GM10266 (cell line): Measurements from ENCODE around the gene TOR1B.

Source experiments
- DNase-seq: peaks from one replicate; pipeline ENCODE4 v3.0.0; 2012; ENCODE audit errors: extremely low spot score
- CTCF ChIP-seq: IDR thresholded peaks from 2 replicates; pipeline ENCODE4 v1.5.1; 2012; ENCODE audit warnings: mild to moderate bottlenecking, low read depth; ENCODE audit not compliant: control insufficient read depth, insufficient read depth; ENCODE audit errors: missing control alignments

The TOR1B gene

DNA sequence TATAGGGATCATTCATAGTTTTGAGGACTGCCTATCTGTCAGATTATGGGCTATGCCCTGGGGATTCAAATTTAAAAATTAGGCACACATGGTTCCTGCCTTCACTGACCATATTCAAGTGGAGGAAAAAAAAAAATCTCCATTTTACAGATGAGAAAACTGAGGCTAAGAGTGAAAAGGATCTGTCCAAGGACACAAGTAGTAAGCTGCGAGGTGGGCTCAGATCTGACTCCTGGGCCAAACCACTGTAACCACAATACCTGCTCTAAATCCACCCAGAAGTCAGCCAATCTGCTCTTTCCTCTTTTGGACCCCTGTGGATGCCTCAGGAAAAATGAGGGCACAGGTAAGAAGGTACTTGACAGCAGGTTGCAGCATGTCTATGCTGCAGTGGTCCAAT lies 23.8 kb downstream of the TOR1B start:
- no peak for TF ChIP-seq CTCF
- no peak for DNase-seq

DNA sequence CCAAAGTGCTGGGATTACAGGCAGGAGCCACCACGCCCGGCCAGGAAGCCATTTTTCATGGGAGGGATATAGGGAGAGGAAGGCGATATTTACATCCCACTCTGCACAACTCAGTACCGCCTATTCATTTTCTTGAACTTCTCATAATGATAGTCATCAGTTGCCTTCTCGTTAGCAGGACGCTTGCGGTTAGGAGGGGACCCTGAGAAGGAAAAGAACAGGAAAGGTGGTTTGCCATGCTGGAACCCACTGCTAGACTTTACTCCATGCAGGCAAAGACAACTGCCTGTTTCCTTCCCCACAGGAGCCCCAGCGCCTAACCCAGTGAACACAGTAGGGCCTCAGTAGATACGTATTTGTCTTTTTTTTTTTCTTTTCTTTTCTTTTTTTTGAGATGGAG lies 25.1 kb downstream of the TOR1B start:
- no peak for DNase-seq
- TF ChIP-seq CTCF = no peak

DNA sequence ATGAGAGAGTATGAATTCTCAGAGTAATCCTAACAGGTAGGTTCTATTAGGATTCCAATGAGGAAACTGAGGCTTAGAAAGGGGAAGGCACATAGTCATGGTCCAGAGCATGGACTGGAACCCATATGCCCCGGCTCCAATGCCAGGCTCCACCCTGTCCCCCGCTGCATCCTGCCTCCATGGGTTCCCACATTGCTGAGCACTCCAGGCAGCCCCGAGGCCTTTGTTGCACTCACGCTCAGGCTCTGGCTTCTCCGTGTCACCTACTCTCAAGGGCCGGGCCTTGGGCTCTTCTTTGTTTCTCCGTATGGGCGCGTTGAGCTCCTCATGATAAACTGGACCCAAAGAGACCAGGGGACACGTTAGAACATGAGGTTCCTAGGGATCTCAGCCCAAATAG lies 26.0 kb downstream of the TOR1B start:
- no peak for DNase-seq
- TF ChIP-seq CTCF = no peak

GRCh38 chr9:129832982-129833381 lies 30.0 kb downstream of the TOR1B start:
- TF ChIP-seq CTCF = no peak
- no peak for DNase-seq

- TF ChIP-seq CTCF = no peak
- peak; percentile 30 for DNase-seq
These were observed 31.6 kb downstream of the TOR1B start for GRCh38 chr9:129834489-129835127.

- peak; percentile 2 for TF ChIP-seq CTCF
- peak; percentile 99 for DNase-seq
These were observed 32.3 kb downstream of the TOR1B start, which contains the start of the genes C9orf78 and USP20 for GRCh38 chr9:129835128-129835859. C9orf78 (minus strand) TSS chr9:129835275; CDS start chr9:129835221, 54 bp downstream. USP20 (plus strand) TSS chr9:129835458; CDS start chr9:129852556, 17,098 bp downstream.

GRCh38 chr9:129835860-129836223 lies 32.9 kb downstream of the TOR1B start:
- DNase-seq = no peak
- no peak for TF ChIP-seq CTCF
